Bone marrow (tissue), 2 donors: Measurements from ENCODE around the gene SNX30.

Experiments used
- DNase-seq, 2 donors: peaks; one replicate each; lab custom pipeline; 2025; lab: John Stamatoyannopoulos, UW

SNX30 gene

DNA sequence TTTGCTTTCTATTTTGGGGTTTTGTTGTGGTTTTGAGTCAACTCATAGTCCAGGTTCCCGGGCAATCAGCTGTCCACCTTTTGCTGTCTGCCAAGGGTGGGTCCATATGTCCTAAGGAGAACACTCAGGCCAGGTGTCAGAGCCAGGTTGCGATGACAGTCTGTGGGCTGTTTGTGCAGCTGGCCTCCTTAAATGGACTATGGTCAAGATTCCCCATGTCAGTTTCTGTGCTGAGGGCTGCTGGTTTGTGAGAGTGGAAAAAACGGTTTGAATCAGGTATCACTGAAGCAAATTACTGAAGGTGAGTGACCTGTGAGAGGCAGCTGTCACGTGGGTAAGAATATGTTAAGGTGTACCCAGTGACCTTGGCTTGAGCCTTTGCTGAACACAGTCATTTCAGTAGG, 33.0 kb downstream of the SNX30 start:
- no peak for DNase-seq

DNA sequence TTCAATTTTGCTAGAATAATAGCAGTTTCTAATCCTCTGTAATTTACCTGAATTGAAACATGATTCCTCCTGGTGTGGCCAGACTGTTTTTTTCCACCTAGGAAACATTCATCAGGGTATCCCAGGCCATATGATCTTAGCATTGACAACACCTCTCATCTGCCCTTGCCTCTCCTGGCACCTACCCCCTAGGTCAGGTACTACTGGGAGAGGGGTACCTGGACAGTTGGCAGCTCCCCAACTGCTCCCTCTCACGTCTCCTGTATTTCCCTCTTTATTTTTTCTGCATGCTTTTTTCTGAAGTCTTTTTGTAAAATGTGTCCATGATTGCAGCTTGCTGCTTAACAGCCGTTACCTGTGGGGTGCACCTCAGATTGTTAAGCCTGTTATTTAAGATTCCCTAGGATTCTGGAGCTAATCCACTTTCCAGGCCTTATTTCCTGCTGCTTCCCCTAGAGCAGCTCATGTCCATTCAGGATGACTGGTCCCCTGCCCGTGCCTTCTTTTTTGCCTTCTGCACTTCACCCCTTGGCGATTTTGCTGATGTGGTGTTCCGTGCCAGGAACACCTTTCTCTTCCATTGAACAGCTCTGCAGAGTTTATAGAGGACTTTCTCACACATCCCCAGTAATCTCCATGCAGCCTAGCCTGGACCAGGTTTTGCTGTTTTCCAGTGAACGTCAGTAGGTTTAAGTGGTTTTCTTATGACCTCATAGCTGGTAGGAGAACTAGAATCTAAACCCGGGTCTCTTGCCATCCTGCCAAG, 33.6 kb downstream of the SNX30 start:
- no peak for DNase-seq

DNA sequence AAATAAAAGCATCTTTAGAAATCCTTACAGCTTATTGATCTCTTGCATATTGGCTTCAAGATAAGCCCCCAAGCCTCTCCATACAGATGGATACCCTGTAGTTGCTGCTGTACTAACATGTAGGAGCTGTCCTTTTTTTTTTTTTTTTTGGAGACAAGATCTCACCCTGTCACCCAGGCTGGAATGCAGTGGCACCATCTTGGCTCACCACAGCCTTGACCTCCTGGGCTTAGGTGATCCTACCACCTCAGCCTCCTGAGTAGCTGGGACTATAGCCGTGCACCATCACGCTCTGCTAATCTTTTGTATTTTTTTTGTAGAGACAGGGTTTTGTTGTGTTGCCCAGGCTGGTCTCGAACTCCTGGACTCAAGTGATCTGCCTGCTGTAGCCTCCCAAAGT, 35.4 kb downstream of the SNX30 start:
- no peak for DNase-seq

DNA sequence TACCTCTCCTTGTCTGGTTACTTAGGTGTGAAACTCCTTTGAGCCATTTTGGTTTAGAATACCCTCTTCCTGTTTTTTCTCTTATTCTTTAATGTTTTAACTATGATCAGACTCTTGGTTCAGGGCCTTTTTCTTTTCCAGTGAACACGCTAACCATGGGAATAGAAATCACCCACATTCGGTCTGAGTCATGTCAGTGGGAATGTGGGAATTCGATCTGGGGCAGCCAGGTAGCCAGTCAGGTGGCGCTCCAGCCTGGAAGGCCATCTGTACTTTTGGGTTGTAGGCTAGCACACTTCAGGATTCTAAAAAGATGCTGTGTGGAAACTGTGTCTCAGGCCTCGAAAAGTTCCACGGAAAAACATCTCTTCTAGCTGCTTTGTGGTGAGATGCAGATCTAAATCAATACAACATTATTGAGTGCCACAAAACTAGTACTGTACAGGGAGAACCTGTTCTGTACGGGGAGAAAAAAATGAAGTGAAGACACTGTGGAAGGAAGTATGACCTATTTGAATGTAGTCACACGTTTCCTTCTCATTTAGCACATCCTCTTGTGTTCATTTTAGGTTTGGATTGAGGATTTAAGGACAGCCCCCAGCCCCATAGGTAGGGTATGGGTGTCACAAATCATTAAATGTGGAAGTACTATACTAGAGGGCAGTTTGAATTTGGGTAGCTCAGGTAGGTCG, 36.4 kb downstream of the SNX30 start:
- DNase-seq: no peak

DNA sequence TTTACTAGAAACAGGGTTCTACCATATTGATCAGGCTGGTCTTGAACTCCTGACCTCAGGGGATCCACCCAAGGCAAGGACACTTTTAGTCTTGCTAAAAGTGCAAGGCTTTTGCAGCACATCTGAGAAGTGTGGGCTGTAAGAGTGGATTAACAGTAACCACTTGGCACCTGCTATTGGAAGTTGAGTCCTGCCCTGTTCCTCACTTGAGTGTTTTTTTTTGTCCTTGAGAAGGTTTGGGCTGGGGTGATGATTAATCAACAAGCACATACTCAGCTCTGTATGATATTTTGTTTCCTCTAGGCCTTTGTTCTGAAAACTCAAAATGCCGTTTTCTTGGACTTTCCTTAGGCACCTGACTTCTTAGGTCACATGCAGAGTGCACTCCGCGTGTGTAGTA, 37.4 kb downstream of the SNX30 start:
- DNase-seq: no peak

DNA sequence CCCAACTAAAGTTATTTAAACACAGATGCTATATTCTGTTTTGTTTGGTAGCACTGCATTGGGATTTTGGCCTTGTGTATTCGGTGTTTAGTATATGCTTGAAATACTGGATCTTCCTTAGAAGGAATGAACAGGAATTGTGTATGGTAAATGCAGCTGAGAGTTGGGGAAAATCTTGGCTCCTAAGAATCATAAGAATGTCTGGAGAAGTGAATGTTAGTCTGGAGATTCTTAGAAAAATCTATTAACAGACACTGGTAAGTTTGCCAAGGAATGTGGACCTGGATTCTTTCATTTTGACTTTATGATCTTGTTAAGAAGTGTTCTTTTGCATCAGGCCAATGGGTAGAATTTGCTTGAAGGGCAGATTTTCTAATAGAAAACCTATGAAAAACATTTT, 38.9 kb downstream of the SNX30 start:
- DNase-seq: no peak

DNA sequence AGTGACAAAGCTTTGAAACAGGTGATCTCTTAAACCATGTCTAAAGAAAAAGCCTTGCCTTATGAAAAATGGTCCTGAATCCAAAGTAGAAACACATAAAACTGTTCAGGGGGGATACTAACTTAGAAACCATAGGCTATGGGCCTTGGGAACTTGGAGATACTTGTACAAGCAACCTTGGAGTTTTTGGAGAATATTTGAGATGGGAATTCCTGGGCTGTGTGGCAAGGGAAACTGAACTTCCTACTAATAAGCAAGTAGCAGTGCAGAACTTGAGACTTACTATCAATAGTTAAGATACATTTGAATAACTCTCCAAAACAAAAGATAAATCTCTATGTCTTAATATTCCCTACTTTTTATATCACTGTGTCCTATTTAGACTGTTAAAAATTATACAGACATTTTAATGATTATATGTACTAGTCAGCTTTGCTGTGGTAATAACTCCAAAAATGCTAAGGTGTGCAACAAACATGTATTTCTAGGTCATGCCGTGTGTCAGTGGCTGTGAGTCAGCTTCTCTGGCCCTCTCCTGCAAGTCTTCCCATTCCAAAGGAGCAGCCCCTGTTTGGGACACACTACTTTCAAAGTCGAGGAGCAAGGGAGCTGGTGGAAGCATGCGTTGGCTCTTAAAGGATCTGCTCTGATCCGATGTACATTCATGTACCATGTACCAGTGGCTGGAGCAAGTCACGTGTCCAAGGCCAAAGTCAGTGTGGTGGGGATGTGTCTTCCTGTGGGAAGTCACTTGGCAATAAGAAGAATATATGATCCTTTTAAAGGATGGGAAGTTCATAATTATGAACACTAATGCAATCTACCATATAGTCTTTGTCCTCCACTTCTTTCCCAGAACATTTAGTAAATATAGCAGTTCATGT, 39.6 kb downstream of the SNX30 start:
- no peak for DNase-seq

DNA sequence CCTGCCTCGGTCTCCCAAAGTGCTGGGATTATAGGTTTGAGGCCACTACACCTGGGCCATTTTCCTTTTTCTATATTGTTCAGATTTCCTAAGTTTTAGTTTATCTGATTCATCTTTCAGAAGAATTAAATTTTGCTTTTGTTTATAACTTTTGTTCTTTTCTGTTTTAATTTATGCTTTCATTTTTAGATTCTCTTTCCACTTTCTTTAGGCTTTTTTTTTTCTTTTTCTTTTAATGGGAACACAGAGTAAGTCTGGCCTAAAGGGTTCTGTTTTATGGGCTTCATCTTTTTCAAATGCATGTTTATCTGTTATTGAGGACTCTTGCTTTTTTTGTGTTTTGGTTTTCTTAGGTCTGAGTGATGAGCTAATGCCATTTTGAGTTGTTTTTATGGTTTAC, 42.1 kb downstream of the SNX30 start:
- no peak for DNase-seq

DNA sequence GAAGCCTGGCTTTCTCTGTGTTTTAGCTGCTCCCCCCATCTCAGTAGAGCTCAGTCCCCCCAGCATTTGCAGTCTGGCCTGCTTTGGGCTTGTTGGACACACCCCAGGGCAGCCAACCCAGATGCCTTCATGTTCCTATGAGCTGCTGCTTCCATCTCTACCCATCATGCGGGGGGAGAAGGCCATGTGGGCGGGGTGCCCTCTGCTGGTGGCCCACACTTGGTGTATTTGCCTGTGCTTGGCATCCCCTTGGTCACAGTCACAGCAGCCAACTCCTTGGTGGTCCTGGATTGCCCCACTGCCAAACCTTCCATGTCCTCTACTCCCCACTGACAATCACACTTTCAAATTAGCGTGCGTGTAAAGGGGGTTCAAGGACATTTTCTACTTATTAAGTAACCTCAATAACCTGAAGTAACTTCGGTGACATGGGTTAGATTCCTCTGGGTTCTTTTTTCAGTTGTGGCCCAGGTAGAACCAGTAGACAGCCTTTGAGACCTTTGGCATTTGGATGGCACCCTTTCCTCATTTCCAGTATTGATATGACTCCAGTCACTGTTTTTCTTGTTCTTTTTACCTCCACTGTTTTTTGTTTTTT, 42.8 kb downstream of the SNX30 start:
- DNase-seq: peak; percentile 29 to 52

DNA sequence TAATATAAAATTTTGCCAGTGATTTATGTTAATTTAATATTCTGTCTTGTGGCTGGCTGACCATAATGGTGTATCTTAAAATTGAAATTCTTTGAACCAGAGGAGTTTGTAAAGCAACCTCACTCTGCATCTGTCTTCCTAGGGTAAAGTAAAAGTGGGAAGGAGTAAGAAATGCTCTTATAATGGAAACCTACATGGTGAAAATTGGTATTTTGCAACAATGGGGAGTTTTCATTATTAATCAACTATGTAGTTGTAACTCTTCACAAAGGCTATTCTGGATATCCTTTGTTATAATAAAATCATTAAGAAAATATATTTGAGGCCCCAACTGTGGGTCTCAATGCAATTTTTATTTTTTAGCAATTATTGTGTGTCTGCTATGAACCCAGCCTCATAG, 44.2 kb downstream of the SNX30 start:
- DNase-seq: no peak

DNA sequence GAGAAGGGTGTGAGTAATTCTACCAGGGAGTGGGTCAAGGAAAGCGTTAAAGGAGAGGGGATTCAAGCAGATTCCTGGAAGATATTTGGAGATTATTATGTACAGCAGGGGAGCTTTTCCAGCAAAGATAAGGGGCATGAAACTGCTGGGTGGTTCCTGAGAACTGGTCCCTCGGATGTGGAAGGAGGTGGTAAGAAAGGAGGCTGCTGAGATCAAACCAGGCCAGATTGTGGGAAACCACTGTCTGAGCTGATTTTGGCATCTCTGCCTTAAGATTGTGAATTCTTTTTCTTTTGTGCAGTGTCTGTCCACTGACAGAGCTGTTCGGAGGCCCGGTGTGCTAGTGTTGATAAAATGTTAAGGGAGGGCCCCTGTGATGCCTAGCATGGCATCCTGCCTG, 45.4 kb downstream of the SNX30 start:
- no peak for DNase-seq

DNA sequence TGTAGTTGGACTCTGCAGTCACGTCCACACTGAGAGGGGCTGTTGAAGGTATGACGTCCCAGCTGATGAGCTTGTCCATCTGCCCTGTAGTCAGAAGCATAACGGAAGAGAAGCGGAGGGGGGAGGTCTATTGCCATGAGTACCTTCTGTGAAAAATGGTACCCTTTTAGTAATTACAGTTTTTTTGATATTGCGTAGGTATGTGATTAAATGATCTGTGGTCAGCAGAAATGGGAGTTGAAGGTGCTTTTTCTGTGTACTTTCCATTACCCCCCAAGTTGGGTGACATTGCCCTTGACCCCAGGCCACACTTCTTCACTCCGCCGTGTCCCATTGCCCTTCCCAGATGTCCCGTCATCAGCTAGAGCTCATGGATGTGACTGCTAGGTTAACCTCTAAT, 45.9 kb downstream of the SNX30 start:
- DNase-seq: no peak

DNA sequence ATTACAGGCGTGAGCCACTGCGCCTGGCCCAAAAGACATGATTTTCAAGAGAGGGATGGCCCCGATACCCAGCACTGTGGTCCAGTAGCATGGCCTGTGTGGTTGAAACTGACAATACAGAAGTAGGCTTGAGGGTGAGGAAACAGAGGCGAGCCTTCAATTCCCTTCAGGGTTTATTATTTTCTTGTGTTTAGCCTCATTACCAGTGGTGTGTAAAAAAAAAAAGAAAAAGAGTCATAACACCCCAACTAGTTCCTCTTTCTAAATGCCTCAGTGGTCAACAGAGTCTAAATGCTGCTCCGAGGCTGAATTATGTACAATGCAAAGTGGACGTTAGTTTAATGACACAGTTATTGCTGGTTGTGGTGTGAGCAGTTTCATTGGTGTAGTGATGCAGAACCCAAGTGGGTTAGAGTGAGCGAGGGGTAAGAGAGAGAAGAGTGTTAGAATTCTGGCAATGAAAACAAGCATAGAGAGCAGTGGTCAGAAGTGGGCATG, 58.8 kb downstream of the SNX30 start:
- no peak for DNase-seq

DNA sequence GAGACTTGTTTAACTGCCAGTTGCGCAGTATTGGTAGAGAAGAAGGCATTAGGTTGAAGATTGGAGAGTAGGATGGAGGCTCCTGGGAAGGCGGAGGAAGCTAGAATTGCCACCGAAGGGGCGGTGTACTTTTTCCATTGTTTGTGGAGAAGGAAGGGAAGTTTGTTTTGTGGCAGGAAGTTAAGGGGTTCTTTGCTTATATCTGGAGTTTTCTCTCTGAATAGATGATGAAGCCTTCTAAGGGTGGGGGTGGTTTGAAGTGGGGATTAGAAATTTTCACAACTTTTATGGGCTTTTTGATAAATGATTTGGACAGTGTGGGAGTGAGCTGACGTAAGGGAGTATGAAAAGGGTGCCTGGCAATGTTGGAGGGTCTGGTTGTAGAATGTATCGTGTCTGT, 59.3 kb downstream of the SNX30 start:
- DNase-seq: no peak

DNA sequence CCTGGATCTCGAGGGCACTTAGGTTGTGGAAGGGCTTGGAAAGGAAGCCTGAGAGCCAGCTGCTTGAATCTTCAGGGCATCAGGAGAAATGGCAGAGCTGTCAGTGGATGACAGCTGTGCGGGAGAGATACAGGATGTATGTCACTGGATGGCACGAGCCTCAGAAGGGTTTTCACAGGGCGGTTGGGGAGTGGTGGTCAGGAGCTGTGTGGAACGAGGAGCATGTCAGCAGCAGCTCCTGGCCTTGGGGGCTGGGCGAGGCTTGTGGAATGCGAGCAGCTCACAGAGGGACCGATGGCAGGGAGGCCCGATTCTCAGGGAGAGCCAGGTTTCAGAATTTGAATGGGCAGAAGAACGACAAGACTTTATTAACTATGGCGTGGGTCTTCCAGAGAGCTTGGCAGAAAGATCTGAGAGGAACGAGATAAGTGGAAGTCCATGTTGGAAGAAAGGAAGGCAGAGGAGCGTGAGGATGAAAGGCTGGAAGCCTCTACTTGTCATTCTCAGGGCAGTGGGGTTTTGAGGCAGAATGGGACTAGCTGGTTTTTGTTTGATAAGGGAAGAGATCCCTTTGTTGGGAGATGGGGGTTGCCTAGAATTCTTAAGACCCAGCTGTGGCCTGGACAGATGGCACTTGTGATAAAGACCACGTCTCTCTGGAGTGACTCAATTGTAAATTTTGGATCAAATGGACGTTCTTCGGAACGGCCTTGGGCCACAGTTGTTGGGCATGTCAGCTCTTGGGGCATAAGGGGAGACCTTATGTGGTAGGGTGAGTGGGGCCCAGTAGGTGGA, 60.3 kb downstream of the SNX30 start:
- no peak for DNase-seq

DNA sequence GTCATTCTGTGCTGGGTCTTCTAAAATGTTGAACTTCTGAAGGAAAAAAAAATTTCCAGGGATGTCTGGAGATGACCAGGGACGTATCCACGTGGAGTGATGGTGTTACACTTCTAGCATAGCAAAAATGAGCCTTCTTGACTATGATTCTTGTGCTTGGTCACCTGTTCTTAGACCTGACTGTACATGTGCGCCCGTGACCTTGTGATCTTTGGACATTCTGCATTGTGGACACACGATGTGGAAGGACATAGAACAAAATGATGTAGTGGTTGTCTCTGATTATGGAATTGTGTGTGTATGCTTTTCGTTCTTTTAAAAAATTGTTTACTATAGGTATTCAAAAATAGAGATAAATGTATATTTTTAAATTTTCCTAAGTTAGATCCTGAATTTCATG, 61.0 kb downstream of the SNX30 start:
- DNase-seq: no peak

DNA sequence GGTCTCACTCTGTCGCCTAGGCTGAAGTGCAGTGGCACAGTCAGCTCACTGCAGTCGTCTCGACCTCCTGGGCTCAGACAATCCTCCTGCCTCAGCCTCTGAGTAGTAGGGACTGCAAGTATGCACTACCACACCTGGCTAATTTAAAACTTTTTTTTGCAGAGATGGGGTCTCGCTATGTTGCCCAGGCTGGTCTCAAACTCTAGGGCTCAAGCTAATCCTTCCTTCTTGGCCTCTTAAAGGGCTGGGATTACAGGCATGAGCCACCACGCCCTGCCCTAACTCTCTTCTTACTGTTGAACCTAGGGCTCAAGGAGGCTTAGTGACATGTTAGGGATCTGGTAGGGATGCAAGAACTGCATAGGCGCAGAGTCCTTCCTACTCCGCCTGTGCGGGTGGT, 65.3 kb downstream of the SNX30 start:
- no peak for DNase-seq

DNA sequence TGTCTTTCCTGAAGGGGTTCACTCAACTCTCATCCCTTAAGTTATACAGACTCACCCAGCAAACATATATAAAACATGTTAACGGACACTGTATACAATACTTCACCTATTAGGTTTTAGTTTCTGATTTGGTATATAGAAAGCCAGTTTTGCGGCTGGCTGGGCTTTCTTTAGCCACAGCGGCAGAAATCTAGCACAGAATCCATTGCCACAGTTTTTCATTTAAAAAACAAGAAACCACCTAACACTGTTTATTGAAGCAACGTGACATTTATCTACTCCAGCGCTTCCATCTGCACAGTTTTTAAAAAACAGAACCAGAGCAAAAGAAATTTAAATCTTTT, 67.3 kb downstream of the SNX30 start:
- DNase-seq: no peak

DNA sequence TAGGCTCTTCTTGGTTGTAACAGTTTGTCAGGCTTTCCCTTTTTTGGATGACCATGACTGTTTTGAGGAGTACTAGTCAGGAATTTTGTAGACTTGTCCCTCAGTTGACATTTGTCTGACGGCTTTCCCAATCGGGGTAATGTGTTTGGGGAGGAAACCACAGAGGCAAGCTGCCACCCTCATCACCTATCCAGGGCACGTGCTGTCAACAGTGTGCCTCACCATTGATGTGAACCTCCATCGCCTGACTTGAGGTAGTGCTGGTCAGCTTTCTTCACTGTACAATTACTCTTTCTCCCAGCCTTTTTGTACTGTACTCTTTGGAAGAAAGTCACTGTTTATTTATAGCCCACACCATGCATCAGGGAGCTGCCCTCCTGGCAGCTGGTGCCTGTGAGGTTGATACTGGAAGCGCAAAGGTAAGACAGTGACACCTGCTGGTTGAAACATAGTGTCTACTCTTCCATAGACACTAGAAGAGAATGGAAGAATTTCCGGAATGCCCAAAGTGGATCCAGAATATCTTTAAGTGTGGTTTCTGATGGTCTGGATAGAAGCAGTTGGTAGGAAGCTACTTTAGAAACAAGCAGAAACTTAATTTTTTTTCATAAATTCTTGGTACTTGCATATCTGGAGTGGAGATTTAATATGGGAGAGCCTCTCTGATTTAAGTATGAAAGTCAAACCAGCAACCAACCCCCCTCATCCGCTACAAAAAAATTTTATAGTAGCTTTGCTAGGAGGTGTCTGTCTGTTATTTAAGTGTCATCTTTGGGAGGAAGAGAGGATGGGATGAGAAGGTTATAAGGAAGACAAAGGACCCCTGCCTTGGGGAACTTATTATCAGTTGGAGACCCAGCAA, 69.3 kb downstream of the SNX30 start:
- DNase-seq: no peak

DNA sequence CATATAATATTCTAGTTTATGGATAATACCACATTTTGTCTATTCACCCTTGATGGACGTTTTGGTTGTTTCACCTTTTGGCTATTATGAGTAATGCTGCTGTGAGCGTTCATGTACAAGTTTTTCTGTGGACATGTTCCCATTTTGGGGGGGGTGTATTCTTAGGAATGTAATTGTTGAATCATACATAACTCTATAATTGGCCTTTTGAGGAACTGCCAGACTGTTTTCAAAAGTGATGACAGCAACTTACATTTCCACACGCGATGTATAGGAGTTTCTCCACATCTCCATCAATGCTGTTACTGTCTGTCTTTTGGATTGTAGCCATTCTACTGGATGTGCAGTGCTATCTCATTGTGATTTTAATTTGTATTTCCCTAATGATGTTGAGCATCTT, 70.3 kb downstream of the SNX30 start:
- no peak for DNase-seq

DNA sequence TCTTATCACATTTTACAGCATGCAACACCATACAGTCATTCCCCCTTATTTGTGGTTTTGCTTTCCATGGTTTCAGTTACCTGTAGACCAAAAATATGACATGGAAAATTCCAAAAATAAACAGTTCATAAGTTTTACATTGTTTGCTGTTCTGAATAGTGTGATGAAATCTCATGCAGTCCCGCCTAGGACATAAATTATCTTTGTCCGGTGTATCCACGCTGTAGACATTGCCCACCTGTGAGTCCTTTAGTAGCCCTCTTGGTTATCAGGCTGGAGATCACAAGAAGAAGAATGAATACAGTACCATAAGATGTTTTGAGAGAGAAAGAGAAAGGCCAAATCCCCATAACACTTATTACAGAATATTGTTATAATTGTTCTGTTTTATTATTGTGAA, 72.1 kb downstream of the SNX30 start:
- no peak for DNase-seq
